RWPE2 (cell line): ENCODE measurements around the gene GCK.
A peak's percentile ranks its signal among the peaks of the same experiment; 100 is the strongest.

ENCODE experiments used
- ATAC-seq: fragments of 200-7000 bp; cut with Tn5 transposase; 3 replicates; pipeline ENCODE4 v1.9.1; 2021; ENCODE audit warnings: low read depth
- DNase-seq: peaks from one replicate; pipeline ENCODE4 v3.0.0-alpha.2; 2020; ENCODE audit warnings: low spot score
- H3K27ac ChIP-seq: fragments of 450-650 bp; 2 replicates; pipeline ENCODE4 v1.5.1; 2017; ENCODE audit warnings: mild to moderate bottlenecking; ENCODE audit not compliant: poor library complexity, severe bottlenecking
- H3K27me3 ChIP-seq: fragments of 250-450 bp; sonication (Bioruptor Pico); 2 replicates; pipeline ENCODE4 v1.5.1; 2021; ENCODE audit warnings: mild to moderate bottlenecking, moderate library complexity; ENCODE audit not compliant: insufficient read depth, poor library complexity, severe bottlenecking
- H3K36me3 ChIP-seq: fragments of 250-450 bp; sonication (Bioruptor Pico); 2 replicates; pipeline ENCODE4 v1.5.1; 2020; ENCODE audit warnings: low read depth, mild to moderate bottlenecking, moderate library complexity
- H3K4me1 ChIP-seq: fragments of 250-450 bp; sonication (Bioruptor Pico); 2 replicates; pipeline ENCODE4 v1.5.1; 2021; ENCODE audit warnings: mild to moderate bottlenecking, moderate library complexity; ENCODE audit not compliant: insufficient read depth, poor library complexity, severe bottlenecking
- H3K4me3 ChIP-seq: fragments of 250-450 bp; sonication (Bioruptor Pico); 2 replicates; pipeline ENCODE4 v1.5.1; 2021; ENCODE audit warnings: mild to moderate bottlenecking, moderate library complexity; ENCODE audit not compliant: severe bottlenecking
- H3K9me3 ChIP-seq: fragments of 250-450 bp; sonication (Bioruptor Pico); 2 replicates; pipeline ENCODE4 v1.5.1; 2021; ENCODE audit warnings: mild to moderate bottlenecking, moderate library complexity; ENCODE audit not compliant: severe bottlenecking
- TF ChIP-seq, protein P1 (sequence below): fragments of 450-650 bp; IDR thresholded peaks from one replicate; pipeline ENCODE4 v1.5.1; 2017; ENCODE audit warnings: mild to moderate bottlenecking, moderate library complexity; ENCODE audit not compliant: poor library complexity, severe bottlenecking

GCK gene

DNA sequence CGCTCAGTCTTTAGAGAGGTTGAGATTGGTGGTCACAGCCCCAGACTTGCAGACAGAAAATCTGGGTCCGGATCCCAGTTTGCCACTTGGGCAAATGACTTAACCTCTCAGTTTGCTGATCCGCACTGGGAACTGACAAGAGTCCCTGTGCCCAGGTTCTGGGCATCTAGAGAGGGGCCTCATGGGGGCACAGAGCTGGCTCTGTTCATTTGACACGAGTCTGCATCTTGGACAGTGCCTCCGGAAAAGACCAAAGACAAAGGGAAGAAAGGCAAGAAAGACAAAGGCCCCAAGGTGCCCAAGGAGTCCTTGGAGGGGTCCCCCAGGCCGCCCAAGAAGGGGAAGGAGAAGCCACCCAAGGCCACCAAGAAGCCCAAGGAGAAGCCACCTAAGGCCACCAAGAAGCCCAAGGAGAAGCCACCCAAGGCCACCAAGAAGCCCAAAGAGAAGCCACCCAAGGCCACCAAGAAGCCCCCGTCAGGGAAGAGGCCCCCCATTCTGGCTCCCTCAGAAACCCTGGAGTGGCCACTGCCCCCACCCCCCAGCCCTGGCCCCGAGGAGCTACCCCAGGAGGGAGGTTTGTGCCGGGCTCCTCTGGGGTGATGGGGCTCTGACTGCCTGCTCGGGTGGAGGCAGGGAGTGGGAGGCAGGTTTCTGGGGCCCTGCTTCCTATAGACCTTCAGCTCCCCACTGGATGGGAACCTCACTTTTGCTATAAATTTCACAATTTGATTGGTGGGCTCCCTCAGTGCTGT, 82.8 kb downstream of the GCK start:
- H3K27ac ChIP-seq, result no peak overlapping the region
- H3K4me1 ChIP-seq, result peaks cover 16% of the 10 kb centered on the region
- no peaks in the 10 kb centered on the region for H3K36me3 ChIP-seq
- no peak for DNase-seq
- TF ChIP-seq, protein P1, sequence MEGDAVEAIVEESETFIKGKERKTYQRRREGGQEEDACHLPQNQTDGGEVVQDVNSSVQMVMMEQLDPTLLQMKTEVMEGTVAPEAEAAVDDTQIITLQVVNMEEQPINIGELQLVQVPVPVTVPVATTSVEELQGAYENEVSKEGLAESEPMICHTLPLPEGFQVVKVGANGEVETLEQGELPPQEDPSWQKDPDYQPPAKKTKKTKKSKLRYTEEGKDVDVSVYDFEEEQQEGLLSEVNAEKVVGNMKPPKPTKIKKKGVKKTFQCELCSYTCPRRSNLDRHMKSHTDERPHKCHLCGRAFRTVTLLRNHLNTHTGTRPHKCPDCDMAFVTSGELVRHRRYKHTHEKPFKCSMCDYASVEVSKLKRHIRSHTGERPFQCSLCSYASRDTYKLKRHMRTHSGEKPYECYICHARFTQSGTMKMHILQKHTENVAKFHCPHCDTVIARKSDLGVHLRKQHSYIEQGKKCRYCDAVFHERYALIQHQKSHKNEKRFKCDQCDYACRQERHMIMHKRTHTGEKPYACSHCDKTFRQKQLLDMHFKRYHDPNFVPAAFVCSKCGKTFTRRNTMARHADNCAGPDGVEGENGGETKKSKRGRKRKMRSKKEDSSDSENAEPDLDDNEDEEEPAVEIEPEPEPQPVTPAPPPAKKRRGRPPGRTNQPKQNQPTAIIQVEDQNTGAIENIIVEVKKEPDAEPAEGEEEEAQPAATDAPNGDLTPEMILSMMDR, result no peak
- no peak for ATAC-seq
- H3K27me3 ChIP-seq, result no peaks in the 10 kb centered on the region
- no peaks in the 10 kb centered on the region for H3K9me3 ChIP-seq
- H3K4me3 ChIP-seq, result no peak overlapping the region

DNA sequence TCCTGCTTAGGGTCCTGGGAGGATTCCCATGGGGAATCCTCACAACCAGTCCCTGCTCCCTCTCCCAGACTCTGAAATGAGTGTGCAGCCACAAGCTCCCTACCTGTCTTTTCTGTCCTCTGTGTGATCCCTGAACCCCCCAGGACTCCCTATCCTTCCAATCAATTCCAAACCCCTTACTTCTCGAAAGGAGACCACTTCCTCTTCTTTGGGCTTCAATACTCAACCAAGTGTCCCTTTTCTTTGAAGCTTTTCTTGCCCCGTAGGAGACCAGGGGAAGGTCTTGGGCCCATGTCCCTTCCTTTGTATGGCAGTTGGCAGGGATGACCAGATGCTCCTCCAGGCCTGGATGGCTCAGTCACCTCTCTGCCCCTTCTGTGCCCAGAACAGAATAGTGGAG, 83.4 kb downstream of the GCK start:
- TF ChIP-seq, protein P1, result no peak
- H3K4me1 ChIP-seq, result peaks cover 16% of the 10 kb centered on the region
- H3K27ac ChIP-seq, result no peak overlapping the region
- ATAC-seq (no peak), DNase-seq (no peak)
- no peaks in the 10 kb centered on the region for H3K9me3 ChIP-seq
- no peak overlapping the region for H3K4me3 ChIP-seq
- no peaks in the 10 kb centered on the region for H3K36me3 ChIP-seq
- H3K27me3 ChIP-seq, result no peaks in the 10 kb centered on the region

DNA sequence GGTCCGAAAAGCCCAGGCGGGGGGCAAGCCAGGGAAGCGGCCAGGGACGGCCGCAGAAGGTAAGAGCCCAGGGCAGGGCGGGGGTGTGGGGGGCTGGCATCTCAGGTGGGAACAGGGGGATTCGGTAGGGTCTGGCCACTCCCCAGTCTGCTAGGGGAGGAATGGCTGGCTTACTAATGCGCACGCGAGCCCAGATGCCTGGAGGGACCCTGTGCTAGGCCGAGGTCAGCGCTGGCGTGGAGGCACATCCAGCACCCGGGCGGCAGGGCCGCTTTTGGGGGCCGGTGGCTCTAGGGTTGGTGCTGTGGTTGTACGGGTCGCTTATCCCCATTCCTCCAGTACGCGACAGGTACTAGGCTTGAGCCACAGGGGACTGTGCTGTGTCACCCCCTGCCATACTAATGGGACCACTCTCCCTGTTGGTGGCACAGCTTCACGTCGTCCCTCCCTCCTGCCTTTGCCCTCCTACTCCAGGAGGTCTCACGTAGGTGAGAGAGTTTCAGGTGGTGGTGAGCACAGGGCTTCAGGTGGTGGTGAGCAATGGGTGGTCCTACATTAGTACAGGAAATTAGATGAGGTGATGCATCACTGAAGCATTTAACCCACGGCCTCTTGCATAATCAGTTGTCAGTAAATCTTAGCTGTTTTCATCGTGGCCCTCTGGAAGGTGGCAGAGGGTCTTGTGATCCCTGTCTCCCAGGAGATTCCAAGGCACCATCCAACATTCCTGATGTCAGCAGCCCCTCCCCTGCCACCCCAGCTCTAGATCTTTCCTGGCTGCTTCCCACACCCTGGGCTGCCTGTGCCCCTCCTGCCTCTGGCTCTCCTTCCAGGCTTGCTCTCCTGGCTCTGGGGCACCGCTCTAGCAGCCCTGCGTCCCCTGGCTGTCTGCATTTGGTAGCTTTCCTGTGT, 84.1 kb downstream of the GCK start:
- TF ChIP-seq, protein P1, result no peak
- H3K36me3 ChIP-seq, result no peaks in the 10 kb centered on the region
- H3K9me3 ChIP-seq, result no peaks in the 10 kb centered on the region
- no peak overlapping the region for H3K27ac ChIP-seq
- peaks cover 16% of the 10 kb centered on the region for H3K4me1 ChIP-seq
- no peak for DNase-seq
- H3K4me3 ChIP-seq, result no peak overlapping the region
- ATAC-seq, result peak; percentile 35
- no peaks in the 10 kb centered on the region for H3K27me3 ChIP-seq

DNA sequence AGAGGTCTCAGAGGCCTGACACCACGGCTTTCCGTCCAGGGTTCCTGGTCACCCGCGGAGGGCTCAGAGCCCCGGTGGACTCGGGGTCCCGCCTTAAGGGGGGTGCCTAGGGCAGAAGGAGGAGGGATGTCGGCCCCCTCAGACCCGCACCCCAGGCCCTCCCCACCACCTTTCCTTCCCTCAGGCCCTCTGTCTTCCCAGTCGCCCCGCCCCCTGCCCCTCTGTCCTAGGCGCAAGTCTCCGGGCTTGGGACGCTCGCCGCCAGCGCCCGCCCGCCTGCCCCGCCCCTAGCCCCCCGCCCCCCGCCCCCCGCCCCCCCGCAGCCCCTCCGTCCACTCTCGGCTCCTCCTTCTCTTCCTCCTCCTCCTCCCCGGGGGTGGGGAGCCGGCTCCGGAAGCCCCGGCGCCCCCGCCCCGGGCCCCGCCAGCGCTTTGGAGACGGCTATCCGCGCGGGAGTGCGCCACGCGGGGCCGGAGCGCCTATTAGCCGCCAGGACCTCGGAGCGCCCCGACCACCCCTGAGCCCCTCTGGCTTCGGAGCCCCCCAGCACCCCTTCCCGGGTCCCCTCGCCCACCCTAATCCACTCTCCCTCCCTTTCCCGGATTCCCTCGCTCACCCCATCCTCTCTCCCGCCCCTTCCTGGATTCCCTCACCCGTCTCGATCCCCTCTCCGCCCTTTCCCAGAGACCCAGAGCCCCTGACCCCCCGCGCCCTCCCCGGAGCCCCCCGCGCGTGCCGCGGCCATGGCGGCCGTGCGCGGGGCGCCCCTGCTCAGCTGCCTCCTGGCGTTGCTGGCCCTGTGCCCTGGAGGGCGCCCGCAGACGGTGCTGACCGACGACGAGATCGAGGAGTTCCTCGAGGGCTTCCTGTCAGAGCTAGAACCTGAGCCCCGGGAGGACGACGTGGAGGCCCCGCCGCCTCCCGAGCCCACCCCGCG, 85.0 kb downstream of the GCK start, which contains the start of gene AEBP1:
Gene AEBP1 (plus strand): TSS at position 423 of the 937 bp plus-strand sequence. CDS start 321 bp downstream, at position 744.
- Histone ChIP-seq H3K27ac (no peak within 1 kb of the TSS), H3K36me3 (no peaks in the 10 kb centered on the region), H3K9me3 (no peaks in the 10 kb centered on the region), H3K4me3 (no peak within 1 kb of the TSS), H3K27me3 (no peaks in the 10 kb centered on the region), H3K4me1 (peaks cover 16% of the 10 kb centered on the region)
- DNase-seq (no peak), ATAC-seq (no peak)
- TF ChIP-seq, protein P1, result no peak
